22Rv1 (cell line): ENCODE data around the gene RBP5.

Source experiments
- CTCF ChIP-seq: fragments of 450-650 bp; IDR thresholded peaks from 2 replicates; pipeline ENCODE4 v1.5.1; 2017; ENCODE audit warnings: mild to moderate bottlenecking
- ZFX ChIP-seq: fragments of 450-650 bp; IDR thresholded peaks from 2 replicates; pipeline ENCODE4 v1.6.1; 2017; ENCODE audit warnings: antibody characterized with exemption, borderline replicate concordance

GRCh38 chr12:7110661-7111060 is 18.0 kb downstream of the RBP5 start:
- no peak for TF ChIP-seq CTCF
- no peak for TF ChIP-seq ZFX
